ENCODE data around the gene ABCA7.

The ABCA7 gene

GRCh38 chr19:1060689-1061088, 20.8 kb downstream of the ABCA7 start:
- Histone ChIP-seq H3K4me1 (ENCODE audit: control insufficient read depth, insufficient read depth, low read length) (peaks cover 18% of the 10 kb centered on the region), H3K27me3 (ENCODE audit: control insufficient read depth, insufficient read depth, low read length) (peaks cover 9% of the 10 kb centered on the region), H3K36me3 (ENCODE audit: control insufficient read depth, insufficient read depth, low read length) (no peaks in the 10 kb centered on the region), H3K9me3 (ENCODE audit: control insufficient read depth, low read length) (peaks cover 3% of the 10 kb centered on the region), H3K4me3 (ENCODE audit: low read length) (no peak overlapping the region), H3K9ac (ENCODE audit: low read length) (no peak overlapping the region)

GRCh38 chr19:1061987-1062386, 22.1 kb downstream of the ABCA7 start:
- Histone ChIP-seq H3K9me3 (ENCODE audit: control insufficient read depth, low read length) (peaks cover 3% of the 10 kb centered on the region), H3K27me3 (ENCODE audit: control insufficient read depth, insufficient read depth, low read length) (peaks cover 22% of the 10 kb centered on the region), H3K9ac (ENCODE audit: low read length) (no peak overlapping the region), H3K4me1 (ENCODE audit: control insufficient read depth, insufficient read depth, low read length) (peaks cover 30% of the 10 kb centered on the region), H3K4me3 (ENCODE audit: low read length) (no peak overlapping the region), H3K36me3 (ENCODE audit: control insufficient read depth, insufficient read depth, low read length) (no peaks in the 10 kb centered on the region)

GRCh38 chr19:1062387-1063029, 22.6 kb downstream of the ABCA7 start:
- no peaks in the 10 kb centered on the region for H3K36me3 ChIP-seq (ENCODE audit: control insufficient read depth, insufficient read depth, low read length)

GRCh38 chr19:1063030-1063908, 23.4 kb downstream of the ABCA7 start:
- Histone ChIP-seq H3K9ac (ENCODE audit: low read length) (no peak overlapping the region), H3K36me3 (ENCODE audit: control insufficient read depth, insufficient read depth, low read length) (no peaks in the 10 kb centered on the region), H3K4me3 (ENCODE audit: low read length) (no peak overlapping the region), H3K4me1 (ENCODE audit: control insufficient read depth, insufficient read depth, low read length) (peaks cover 43% of the 10 kb centered on the region), H3K9me3 (ENCODE audit: control insufficient read depth, low read length) (peaks cover 3% of the 10 kb centered on the region), H3K27me3 (ENCODE audit: control insufficient read depth, insufficient read depth, low read length) (peaks cover 34% of the 10 kb centered on the region)

More at GRCh38 chr19:1062387-1063029, 22.6 kb downstream of the ABCA7 start:
- peaks cover 36% of the 10 kb centered on the region for H3K4me1 ChIP-seq (ENCODE audit: control insufficient read depth, insufficient read depth, low read length)
- H3K9me3 ChIP-seq (ENCODE audit: control insufficient read depth, low read length): peaks cover 3% of the 10 kb centered on the region
- no peak overlapping the region for H3K9ac ChIP-seq (ENCODE audit: low read length)
- H3K4me3 ChIP-seq (ENCODE audit: low read length): no peak overlapping the region
- peaks cover 27% of the 10 kb centered on the region for H3K27me3 ChIP-seq (ENCODE audit: control insufficient read depth, insufficient read depth, low read length)

- Histone ChIP-seq H3K27me3 (ENCODE audit: control insufficient read depth, insufficient read depth, low read length) (peaks cover 42% of the 10 kb centered on the region), H3K4me1 (ENCODE audit: control insufficient read depth, insufficient read depth, low read length) (peaks cover 51% of the 10 kb centered on the region), H3K9me3 (ENCODE audit: control insufficient read depth, low read length) (no peaks in the 10 kb centered on the region), H3K4me3 (ENCODE audit: low read length) (no peak overlapping the region), H3K36me3 (ENCODE audit: control insufficient read depth, insufficient read depth, low read length) (no peaks in the 10 kb centered on the region), H3K9ac (ENCODE audit: low read length) (no peak overlapping the region)
These were observed 24.2 kb downstream of the ABCA7 start for GRCh38 chr19:1063909-1064660.

- no peaks in the 10 kb centered on the region for H3K36me3 ChIP-seq (ENCODE audit: control insufficient read depth, insufficient read depth, low read length)
- peaks cover 57% of the 10 kb centered on the region for H3K4me1 ChIP-seq (ENCODE audit: control insufficient read depth, insufficient read depth, low read length)
- no peak overlapping the region for H3K9ac ChIP-seq (ENCODE audit: low read length)
- no peak overlapping the region for H3K4me3 ChIP-seq (ENCODE audit: low read length)
- H3K9me3 ChIP-seq (ENCODE audit: control insufficient read depth, low read length): no peaks in the 10 kb centered on the region
- peaks cover 50% of the 10 kb centered on the region for H3K27me3 ChIP-seq (ENCODE audit: control insufficient read depth, insufficient read depth, low read length)
These were observed 25.0 kb downstream of the ABCA7 start for GRCh38 chr19:1064661-1065605.

GRCh38 chr19:1065606-1066109, 25.8 kb downstream of the ABCA7 start:
- Histone ChIP-seq H3K36me3 (ENCODE audit: control insufficient read depth, insufficient read depth, low read length) (no peaks in the 10 kb centered on the region), H3K9me3 (ENCODE audit: control insufficient read depth, low read length) (no peaks in the 10 kb centered on the region), H3K4me1 (ENCODE audit: control insufficient read depth, insufficient read depth, low read length) (peaks cover 57% of the 10 kb centered on the region), H3K27me3 (ENCODE audit: control insufficient read depth, insufficient read depth, low read length) (peaks cover 55% of the 10 kb centered on the region), H3K9ac (ENCODE audit: low read length) (no peak overlapping the region), H3K4me3 (ENCODE audit: low read length) (no peak overlapping the region)

- H3K9ac ChIP-seq (ENCODE audit: low read length): no peak overlapping the region
- H3K36me3 ChIP-seq (ENCODE audit: control insufficient read depth, insufficient read depth, low read length): no peaks in the 10 kb centered on the region
- peaks cover 60% of the 10 kb centered on the region for H3K27me3 ChIP-seq (ENCODE audit: control insufficient read depth, insufficient read depth, low read length)
- H3K9me3 ChIP-seq (ENCODE audit: control insufficient read depth, low read length): no peaks in the 10 kb centered on the region
- peaks cover 62% of the 10 kb centered on the region for H3K4me1 ChIP-seq (ENCODE audit: control insufficient read depth, insufficient read depth, low read length)
- no peak overlapping the region for H3K4me3 ChIP-seq (ENCODE audit: low read length)
These were observed 26.4 kb downstream of the ABCA7 start for GRCh38 chr19:1066251-1066747.

GRCh38 chr19:1066748-1067340, 26.9 kb downstream of the ABCA7 start, which contains the start of gene ARHGAP45:
Gene ARHGAP45 (plus strand): TSS chr19:1067167. CDS start chr19:1067406, 239 bp downstream.
- Histone ChIP-seq H3K36me3 (ENCODE audit: control insufficient read depth, insufficient read depth, low read length) (no peaks in the 10 kb centered on the region), H3K4me1 (ENCODE audit: control insufficient read depth, insufficient read depth, low read length) (peaks cover 62% of the 10 kb centered on the region), H3K4me3 (ENCODE audit: low read length) (no peak within 1 kb of the TSS), H3K27me3 (ENCODE audit: control insufficient read depth, insufficient read depth, low read length) (peaks cover 65% of the 10 kb centered on the region), H3K9ac (ENCODE audit: low read length) (peak within 1 kb of the TSS; percentile 28), H3K9me3 (ENCODE audit: control insufficient read depth, low read length) (no peaks in the 10 kb centered on the region)

- H3K4me3 ChIP-seq (ENCODE audit: low read length): no peak overlapping the region
- no peaks in the 10 kb centered on the region for H3K9me3 ChIP-seq (ENCODE audit: control insufficient read depth, low read length)
- peaks cover 71% of the 10 kb centered on the region for H3K27me3 ChIP-seq (ENCODE audit: control insufficient read depth, insufficient read depth, low read length)
- peaks cover 62% of the 10 kb centered on the region for H3K4me1 ChIP-seq (ENCODE audit: control insufficient read depth, insufficient read depth, low read length)
- H3K36me3 ChIP-seq (ENCODE audit: control insufficient read depth, insufficient read depth, low read length): no peaks in the 10 kb centered on the region
- peak overlapping the region; percentile 28 for H3K9ac ChIP-seq (ENCODE audit: low read length)
These were observed 27.5 kb downstream of the ABCA7 start for GRCh38 chr19:1067341-1067957.

Data from mucosa of stomach (tissue), 1 donor.